Suppressor macrophage treated with lipopolysaccharide for 1 hour (primary cell): ENCODE results near the gene KRTAP4-8.
A peak's percentile ranks its signal among the peaks of the same experiment; 100 is the strongest.
"Not testable (repeated sequence)": the region's sequence is repeated elsewhere in the genome, so short reads cannot be mapped to it uniquely, and the experiment has no call there.

ENCODE experiments used
- DNase-seq, 3 donors: peaks; one replicate each; pipeline ENCODE4 v3.0.0-alpha.2; 2020 to 2022

KRTAP4-8 gene

DNA sequence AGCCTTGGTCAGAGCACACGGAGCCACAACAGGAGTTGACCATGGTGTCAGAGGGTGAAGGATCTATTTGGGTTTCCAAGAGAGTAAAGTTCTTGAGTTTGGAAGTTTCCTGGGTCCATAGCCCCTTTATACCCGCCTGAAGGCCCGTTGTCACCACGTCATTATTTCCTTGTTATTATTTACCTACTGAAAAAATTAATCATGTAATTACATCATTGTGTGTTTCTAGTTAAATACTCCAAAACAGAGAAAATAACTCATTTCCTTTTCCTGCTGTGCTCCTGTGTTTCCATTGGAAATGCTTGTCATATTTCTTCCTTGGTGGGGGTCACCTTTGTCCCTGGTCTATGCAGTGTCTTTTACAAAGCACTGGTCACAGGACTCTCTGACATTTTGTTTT is at the start of gene KRTAP4-8:
TSS of gene KRTAP4-8 (minus strand) at position 101 of the 400 bp plus-strand sequence. CDS start at position 43, 58 bp downstream.
- DNase-seq: no peak

- DNase-seq: no peak
Observed at GRCh38 chr17:41145261-41145660, 47.3 kb upstream of the KRTAP4-8 start.

- no peak for DNase-seq
Observed at GRCh38 chr17:41144846-41145245, 46.9 kb upstream of the KRTAP4-8 start.

DNA sequence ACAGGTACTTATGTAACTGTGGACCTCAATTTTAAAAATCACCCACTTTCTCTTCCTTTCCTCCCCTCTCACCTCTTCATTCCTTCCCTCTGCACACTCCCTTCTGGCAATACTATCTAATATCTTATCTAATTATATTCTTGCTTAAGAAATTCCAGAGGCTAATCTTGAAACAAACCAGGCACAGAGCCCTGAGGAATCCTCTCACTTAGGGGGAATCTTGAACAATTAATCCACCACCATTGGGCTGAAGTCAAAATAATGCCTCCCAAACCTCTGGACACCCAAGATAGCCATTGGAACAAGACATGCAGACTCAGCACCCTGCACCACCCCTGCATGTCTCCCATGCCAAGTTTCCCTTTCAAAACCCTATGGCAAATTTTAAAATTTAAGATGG is 43.4 kb upstream of the KRTAP4-8 start:
- no peak for DNase-seq

GRCh38 chr17:41140360-41141131 is 42.6 kb upstream of the KRTAP4-8 start, which contains the start of gene KRTAP4-6:
Gene KRTAP4-6, minus strand, starts transcription at chr17:41140544. Its CDS starts 57 bp downstream, at chr17:41140487.
- DNase-seq: peak; percentile 59 to 79 (median 75)

- DNase-seq: not testable (repeated sequence)
Observed at GRCh38 chr17:41139865-41140264, 41.9 kb upstream of the KRTAP4-8 start.

GRCh38 chr17:41133880-41134735 is 36.2 kb upstream of the KRTAP4-8 start:
- no peak for DNase-seq

- DNase-seq: peak in 1 of 3 donors; percentile 3
Observed at GRCh38 chr17:41131979-41132378, 34.0 kb upstream of the KRTAP4-8 start.

DNA sequence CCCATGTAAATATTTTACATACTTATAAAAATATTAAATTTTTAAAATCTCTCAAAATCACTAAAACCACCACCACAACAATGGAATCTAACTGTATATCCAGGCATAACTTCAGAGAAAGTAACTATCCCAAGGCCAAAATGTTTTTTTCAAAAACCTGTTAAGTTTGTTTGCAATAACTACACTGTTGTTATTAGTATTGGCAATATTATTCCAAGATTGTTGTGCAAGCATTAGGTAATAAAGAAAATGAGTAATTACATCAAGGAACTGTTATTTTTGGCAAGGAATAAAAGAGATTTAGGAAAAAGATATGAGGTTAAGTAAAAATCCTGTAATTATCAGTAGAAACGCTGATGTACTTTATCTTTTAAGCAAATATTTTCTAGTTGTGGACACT is 29.4 kb upstream of the KRTAP4-8 start:
- no peak for DNase-seq

- DNase-seq: no peak
Observed at GRCh38 chr17:41126412-41126811, 28.5 kb upstream of the KRTAP4-8 start.

- no peak for DNase-seq
Observed at GRCh38 chr17:41125064-41125463, 27.1 kb upstream of the KRTAP4-8 start.

- not testable (repeated sequence) for DNase-seq
Observed at GRCh38 chr17:41123991-41124371, 26.0 kb upstream of the KRTAP4-8 start, which contains the start of gene KRTAP4-12. Gene KRTAP4-12, minus strand, starts transcription at chr17:41124182. Its CDS starts 60 bp downstream, at chr17:41124122.

GRCh38 chr17:41123292-41123990 is 25.5 kb upstream of the KRTAP4-8 start:
- not testable (repeated sequence) for DNase-seq

- no peak for DNase-seq
Observed at GRCh38 chr17:41121742-41122141, 23.8 kb upstream of the KRTAP4-8 start.

- peak in 1 of 3 donors; percentile 33 for DNase-seq
Observed at GRCh38 chr17:41119696-41120690, 22.1 kb upstream of the KRTAP4-8 start.

GRCh38 chr17:41118721-41119120 is 20.8 kb upstream of the KRTAP4-8 start:
- DNase-seq: no peak

DNA sequence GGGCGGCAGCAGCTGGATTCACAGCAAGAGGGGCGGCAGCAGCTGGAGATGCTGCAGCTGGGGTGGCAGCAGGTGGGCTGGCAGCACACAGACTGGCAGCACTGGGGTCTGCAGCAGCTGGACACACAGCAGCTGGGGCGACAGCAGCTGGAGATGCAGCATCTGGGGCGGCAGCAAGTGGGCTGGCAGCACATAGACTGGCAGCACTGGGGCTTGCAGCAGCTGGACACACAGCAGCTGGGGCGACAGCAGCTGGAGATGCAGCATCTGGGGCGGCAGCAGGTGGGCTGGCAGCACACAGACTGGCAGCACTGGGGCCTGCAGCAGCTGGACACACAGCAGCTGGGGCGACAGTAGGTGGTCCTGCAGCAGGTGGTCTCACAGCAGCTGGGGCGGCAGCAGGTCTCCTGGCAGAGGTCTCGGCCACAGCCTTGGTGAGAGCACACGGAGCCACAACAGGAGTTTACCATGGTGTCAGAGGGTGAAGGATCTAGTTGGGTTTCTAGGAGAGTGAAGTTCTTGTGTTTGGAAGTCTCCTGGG is 20.0 kb upstream of the KRTAP4-8 start, which contains the start of gene KRTAP4-11:
TSS of gene KRTAP4-11 (minus strand) at position 528 of the 541 bp plus-strand sequence. CDS start at position 470, 58 bp downstream.
- DNase-seq: not testable (repeated sequence)

DNA sequence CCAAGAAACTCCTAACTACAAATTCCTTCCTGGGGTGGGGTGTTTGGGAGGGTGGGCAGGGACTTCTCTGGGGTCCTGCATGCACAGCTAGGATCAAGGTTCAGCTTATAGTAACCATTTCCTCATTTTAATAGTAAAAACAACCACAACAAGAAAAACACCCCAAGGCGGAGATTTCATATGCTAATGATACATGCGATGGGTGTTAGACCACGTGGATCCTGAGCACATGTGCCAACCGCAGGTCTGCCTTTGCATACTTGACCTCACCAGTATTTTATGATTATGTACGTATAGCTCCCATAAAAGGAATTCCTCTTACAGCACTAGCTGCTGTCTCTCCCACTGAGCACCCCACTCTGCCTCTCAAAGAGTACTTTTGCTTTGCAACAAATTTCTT is 18.4 kb upstream of the KRTAP4-8 start:
- DNase-seq: peak; percentile 28 to 44 (median 40)

DNA sequence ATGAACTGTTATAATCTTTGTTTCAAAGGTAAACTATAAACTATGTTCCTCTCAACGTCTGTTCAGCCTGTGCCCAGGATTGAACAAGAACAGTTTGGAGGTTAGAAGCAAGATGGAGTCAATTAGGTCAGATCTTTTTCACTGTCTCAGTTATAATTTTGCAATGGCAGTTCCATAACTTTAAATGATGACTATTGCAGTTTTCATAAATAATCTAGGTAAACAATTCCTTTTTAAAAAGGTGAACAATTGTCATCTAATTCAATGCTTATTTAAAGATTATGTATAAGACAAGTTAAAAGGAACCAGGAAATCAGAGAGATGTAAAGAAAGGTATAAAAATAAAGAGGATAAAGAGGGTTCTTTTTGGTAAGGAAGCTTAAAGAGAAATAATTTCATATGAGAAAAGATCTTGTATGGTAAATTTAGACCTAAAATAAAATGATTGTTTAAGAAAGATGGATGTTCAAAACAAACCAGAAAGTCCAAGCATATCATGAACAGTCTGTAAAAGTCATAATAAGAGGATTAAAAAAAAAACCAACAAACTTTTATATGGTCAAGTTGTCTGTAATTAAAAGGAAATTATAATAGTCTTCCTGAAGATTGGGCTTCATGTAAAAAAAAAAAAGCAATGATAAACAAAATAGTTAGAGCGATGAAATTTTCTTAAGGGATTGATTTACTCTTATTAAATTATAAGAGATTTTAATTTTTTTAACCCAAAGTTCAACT is 13.4 kb upstream of the KRTAP4-8 start:
- no peak for DNase-seq

GRCh38 chr17:41108728-41109386 is 10.9 kb upstream of the KRTAP4-8 start:
- DNase-seq: not testable (repeated sequence)
